WTC11 (cell line): ENCODE data around the gene UBE2E1.

ENCODE experiments used
- CTCF ChIP-seq: fragments of 200-600 bp; IDR thresholded peaks from 2 replicates; pipeline ENCODE4 v1.8.0; 2022; ENCODE audit warnings: antibody characterized with exemption
- JUN ChIP-seq: sonication (generic); formaldehyde crosslinking; IDR thresholded peaks from 2 replicates; pipeline ENCODE4 v1.8.0; 2023; ENCODE audit warnings: mild to moderate bottlenecking, missing genetic modification reagents
- SP1 ChIP-seq: sonication (generic); formaldehyde crosslinking; conservative IDR thresholded peaks from 2 replicates; pipeline ENCODE4 v1.8.1; 2022; ENCODE audit warnings: missing genetic modification reagents
- ZNF121 ChIP-seq: sonication (generic); formaldehyde crosslinking; IDR thresholded peaks from 2 replicates; pipeline ENCODE4 v1.8.0; 2023; ENCODE audit warnings: missing genetic modification reagents
- TF ChIP-seq, protein P1 (sequence below): sonication (generic); formaldehyde crosslinking; IDR thresholded peaks from 2 replicates; pipeline ENCODE4 v1.8.0; 2022; ENCODE audit warnings: mild to moderate bottlenecking, missing genetic modification reagents
- TF ChIP-seq, protein P2 (sequence below): sonication (generic); formaldehyde crosslinking; IDR thresholded peaks from 2 replicates; pipeline ENCODE4 v1.8.1; 2023; ENCODE audit warnings: mild to moderate bottlenecking, missing genetic modification reagents, borderline replicate concordance

GRCh38 chr3:23869977-23870662, 64.4 kb downstream of the UBE2E1 start:
- TF ChIP-seq, protein P1, sequence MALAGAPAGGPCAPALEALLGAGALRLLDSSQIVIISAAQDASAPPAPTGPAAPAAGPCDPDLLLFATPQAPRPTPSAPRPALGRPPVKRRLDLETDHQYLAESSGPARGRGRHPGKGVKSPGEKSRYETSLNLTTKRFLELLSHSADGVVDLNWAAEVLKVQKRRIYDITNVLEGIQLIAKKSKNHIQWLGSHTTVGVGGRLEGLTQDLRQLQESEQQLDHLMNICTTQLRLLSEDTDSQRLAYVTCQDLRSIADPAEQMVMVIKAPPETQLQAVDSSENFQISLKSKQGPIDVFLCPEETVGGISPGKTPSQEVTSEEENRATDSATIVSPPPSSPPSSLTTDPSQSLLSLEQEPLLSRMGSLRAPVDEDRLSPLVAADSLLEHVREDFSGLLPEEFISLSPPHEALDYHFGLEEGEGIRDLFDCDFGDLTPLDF, result no peak
- no peak for TF ChIP-seq CTCF
- no peak for TF ChIP-seq JUN (CRISPR knock-in tag)
- TF ChIP-seq, protein P2, sequence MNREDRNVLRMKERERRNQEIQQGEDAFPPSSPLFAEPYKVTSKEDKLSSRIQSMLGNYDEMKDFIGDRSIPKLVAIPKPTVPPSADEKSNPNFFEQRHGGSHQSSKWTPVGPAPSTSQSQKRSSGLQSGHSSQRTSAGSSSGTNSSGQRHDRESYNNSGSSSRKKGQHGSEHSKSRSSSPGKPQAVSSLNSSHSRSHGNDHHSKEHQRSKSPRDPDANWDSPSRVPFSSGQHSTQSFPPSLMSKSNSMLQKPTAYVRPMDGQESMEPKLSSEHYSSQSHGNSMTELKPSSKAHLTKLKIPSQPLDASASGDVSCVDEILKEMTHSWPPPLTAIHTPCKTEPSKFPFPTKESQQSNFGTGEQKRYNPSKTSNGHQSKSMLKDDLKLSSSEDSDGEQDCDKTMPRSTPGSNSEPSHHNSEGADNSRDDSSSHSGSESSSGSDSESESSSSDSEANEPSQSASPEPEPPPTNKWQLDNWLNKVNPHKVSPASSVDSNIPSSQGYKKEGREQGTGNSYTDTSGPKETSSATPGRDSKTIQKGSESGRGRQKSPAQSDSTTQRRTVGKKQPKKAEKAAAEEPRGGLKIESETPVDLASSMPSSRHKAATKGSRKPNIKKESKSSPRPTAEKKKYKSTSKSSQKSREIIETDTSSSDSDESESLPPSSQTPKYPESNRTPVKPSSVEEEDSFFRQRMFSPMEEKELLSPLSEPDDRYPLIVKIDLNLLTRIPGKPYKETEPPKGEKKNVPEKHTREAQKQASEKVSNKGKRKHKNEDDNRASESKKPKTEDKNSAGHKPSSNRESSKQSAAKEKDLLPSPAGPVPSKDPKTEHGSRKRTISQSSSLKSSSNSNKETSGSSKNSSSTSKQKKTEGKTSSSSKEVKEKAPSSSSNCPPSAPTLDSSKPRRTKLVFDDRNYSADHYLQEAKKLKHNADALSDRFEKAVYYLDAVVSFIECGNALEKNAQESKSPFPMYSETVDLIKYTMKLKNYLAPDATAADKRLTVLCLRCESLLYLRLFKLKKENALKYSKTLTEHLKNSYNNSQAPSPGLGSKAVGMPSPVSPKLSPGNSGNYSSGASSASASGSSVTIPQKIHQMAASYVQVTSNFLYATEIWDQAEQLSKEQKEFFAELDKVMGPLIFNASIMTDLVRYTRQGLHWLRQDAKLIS (CRISPR knock-in tag), result no peak
- no peak for TF ChIP-seq ZNF121
- TF ChIP-seq SP1 (CRISPR knock-in tag), result no peak
